Testis (tissue), 2 donors: ENCODE measurements around the gene SYDE2.

ENCODE experiments used
- CTCF ChIP-seq, 3 experiments: fragments of 450-650 bp in 2 of 3; fragments of 200-600 bp in 1 of 3; sonication (generic) in 1 of 3; IDR thresholded peaks; one replicate each; pipeline ENCODE4 v1.5.1; 2016 to 2019; ENCODE audit warnings: antibody characterized with exemption in 3 of 3, mild to moderate bottlenecking in 2 of 3, moderate library complexity in 1 of 3
- POLR2A ChIP-seq: fragments of 450-650 bp; IDR thresholded peaks from one replicate; pipeline ENCODE4 v1.6.1; 2017; ENCODE audit warnings: antibody characterized with exemption, mild to moderate bottlenecking, moderate library complexity

GRCh38 chr1:85109475-85109874, 91.3 kb downstream of the SYDE2 start:
- peak; percentile 37 to 71 (median 66) for TF ChIP-seq CTCF (IDR thresholded peaks at IDR 0.05)
- no peak for TF ChIP-seq POLR2A
